HepG2 (cell line): ENCODE results near the gene METTL16. TPM values are rescaled to one million over a fixed set of nuclear protein-coding genes. Genes with fewer than 3 reads are reported as not detected.

Experiments
- CBX2 ChIP-seq, 2 experiments: fragments of 200-600 bp in 1 of 2; sonication (generic); formaldehyde crosslinking in 1 of 2; IDR thresholded peaks; 2 replicates each; pipeline versions ENCODE4 v1.7.0 to v1.8.1; 2018 to 2022; ENCODE audit warnings: low read depth in 2 of 2, low read length in 1 of 2, mild to moderate bottlenecking in 1 of 2, missing genetic modification reagents in 1 of 2
- KDM2A ChIP-seq: sonication (generic); formaldehyde crosslinking; IDR thresholded peaks from 2 replicates; pipeline ENCODE4 v1.4.0; 2020; ENCODE audit warnings: low read depth, missing genetic modification reagents, borderline replicate concordance
- NRL ChIP-seq: sonication (generic); formaldehyde crosslinking; IDR thresholded peaks from 2 replicates; pipeline ENCODE4 v1.5.0; 2020; ENCODE audit warnings: missing genetic modification reagents, mild to moderate bottlenecking, moderate library complexity, borderline replicate concordance
- SALL1 ChIP-seq: sonication (generic); formaldehyde crosslinking; IDR thresholded peaks from 2 replicates; pipeline ENCODE4 v1.8.0; 2022; ENCODE audit warnings: mild to moderate bottlenecking, missing genetic modification reagents
- SALL2 ChIP-seq: sonication (generic); formaldehyde crosslinking; IDR thresholded peaks from 2 replicates; pipeline ENCODE4 v1.8.1; 2023; ENCODE audit warnings: mild to moderate bottlenecking, missing genetic modification reagents, inconsistent platforms
- SIN3A ChIP-seq: IDR thresholded peaks from 2 replicates; pipeline ENCODE4 v1.6.1; 2011; ENCODE audit warnings: low read depth, mild to moderate bottlenecking, control low read depth, low read length, borderline replicate concordance
- SKIL ChIP-seq: sonication (generic); formaldehyde crosslinking; IDR thresholded peaks from 2 replicates; pipeline ENCODE4 v1.8.0; 2022; ENCODE audit warnings: missing genetic modification reagents, mild to moderate bottlenecking, moderate library complexity, borderline replicate concordance
- TCF7 ChIP-seq: sonication (generic); IDR thresholded peaks from 2 replicates; pipeline ENCODE4 v1.6.1; 2016; ENCODE audit warnings: antibody characterized with exemption, low read depth
- ZBTB7A ChIP-seq: sonication (generic); formaldehyde crosslinking; IDR thresholded peaks from 2 replicates; pipeline ENCODE4 v1.8.0; 2022; ENCODE audit warnings: mild to moderate bottlenecking, missing genetic modification reagents
- ZNF331 ChIP-seq: sonication (generic); formaldehyde crosslinking; IDR thresholded peaks from 2 replicates; pipeline ENCODE4 v1.4.0; 2020; ENCODE audit warnings: missing genetic modification reagents
- ZNF446 ChIP-seq: sonication (generic); formaldehyde crosslinking; IDR thresholded peaks from 2 replicates; pipeline ENCODE4 v1.5.0; 2020; ENCODE audit warnings: mild to moderate bottlenecking, missing genetic modification reagents
- ZNF772 ChIP-seq: sonication (generic); formaldehyde crosslinking; IDR thresholded peaks from 2 replicates; pipeline ENCODE4 v1.5.0; 2020; ENCODE audit warnings: mild to moderate bottlenecking, missing genetic modification reagents
- ZNF776 ChIP-seq: sonication (generic); formaldehyde crosslinking; IDR thresholded peaks from 2 replicates; pipeline ENCODE4 v1.4.0; 2020; ENCODE audit warnings: mild to moderate bottlenecking, missing genetic modification reagents
- ZNF777 ChIP-seq: sonication (generic); formaldehyde crosslinking; IDR thresholded peaks from 2 replicates; pipeline ENCODE4 v1.4.0; 2020; ENCODE audit warnings: missing genetic modification reagents
- ZNF891 ChIP-seq: sonication (generic); formaldehyde crosslinking; IDR thresholded peaks from 2 replicates; pipeline ENCODE4 v1.5.0; 2020; ENCODE audit warnings: mild to moderate bottlenecking, missing genetic modification reagents
- ZSCAN5A ChIP-seq: sonication (generic); formaldehyde crosslinking; IDR thresholded peaks from 2 replicates; pipeline ENCODE4 v1.8.0; 2022; ENCODE audit warnings: mild to moderate bottlenecking, missing genetic modification reagents, borderline replicate concordance
- polyA plus RNA-seq, 8 experiments: library from polyadenylated mRNA; depleted of rRNA in 3 of 8; stranded (reverse) in 7 of 8; unstranded in 1 of 8; fragments of >200 nt; fragmentation: Illumina TruSeq in 4 of 8; extraction: Trizol in 4 of 8; gene quantifications; 2 replicates each; pipeline versions ENCODE4 v1.2.1 to v1.2.3, GENCODE V29; 2011 to 2016; ENCODE audit warnings: low read depth in 4 of 8, missing spikeins in 1 of 8, mixed read lengths in 1 of 8; ENCODE audit not compliant: insufficient read depth in 1 of 8
- total RNA-seq, 5 experiments: library from RNA; depleted of rRNA; stranded (reverse); fragments of >200 nt; fragmentation: Illumina TruSeq; extraction: Trizol; gene quantifications; 2 replicates each; pipeline ENCODE4 v1.2.3, GENCODE V29; 2016; ENCODE audit warnings: low read depth in 1 of 5
- TF ChIP-seq, protein P1 (sequence below): sonication (generic); formaldehyde crosslinking; IDR thresholded peaks from 2 replicates; pipeline ENCODE4 v1.5.0; 2020; ENCODE audit warnings: missing genetic modification reagents, mild to moderate bottlenecking, borderline replicate concordance
- TF ChIP-seq, protein P2 (sequence below): sonication (generic); formaldehyde crosslinking; IDR thresholded peaks from 2 replicates; pipeline ENCODE4 v1.4.0; 2020; ENCODE audit warnings: missing genetic modification reagents
- TF ChIP-seq, protein P3 (sequence below): IDR thresholded peaks from 2 replicates; pipeline ENCODE4 v1.6.1; 2018; ENCODE audit warnings: missing genetic modification reagents
- TF ChIP-seq, protein P4 (sequence below): sonication (generic); formaldehyde crosslinking; IDR thresholded peaks from 2 replicates; pipeline ENCODE4 v1.5.0; 2020; ENCODE audit warnings: mild to moderate bottlenecking, missing genetic modification reagents

The METTL16 gene
- total and polyA plus RNA-seq, 2 of the 13 experiments (the other 11 are each of a cell fraction or from before 2014, with no cell fraction given) = 11.6 to 18.5 TPM

GRCh38 chr17:2398655-2399571 is 112.8 kb downstream of the METTL16 start (continued):
- TF ChIP-seq ZNF777 (CRISPR knock-in tag) (no peak), ZNF891 (CRISPR knock-in tag) (no peak), NRL (no peak), TCF7 (no peak), ZBTB7A (CRISPR knock-in tag) (0 out of 2 replicates have a peak, but pooled peaks have one; percentile 24), CBX2 (IDR thresholded peaks at IDR 0.05; ENCODE audit: low read depth, low read length) (no peak), CBX2 (CRISPR knock-in tag; IDR thresholded peaks at IDR 0.05; ENCODE audit: low read depth) (no peak), SIN3A (no peak; the same call in 1 of the 2 replicates), ZNF331 (CRISPR knock-in tag) (no peak), KDM2A (CRISPR knock-in tag) (peak; percentile 71), SALL2 (no peak), SALL1 (CRISPR knock-in tag) (peak; percentile 13; the same call in 1 of the 2 replicates), ZNF446 (CRISPR knock-in tag) (no peak; the same call in 1 of the 2 replicates), ZSCAN5A (CRISPR knock-in tag) (no peak), ZNF772 (CRISPR knock-in tag) (no peak), ZNF776 (CRISPR knock-in tag) (0 out of 2 replicates have a peak, but pooled peaks have one; percentile 5), SKIL (CRISPR knock-in tag) (no peak)
- TF ChIP-seq, protein P1, sequence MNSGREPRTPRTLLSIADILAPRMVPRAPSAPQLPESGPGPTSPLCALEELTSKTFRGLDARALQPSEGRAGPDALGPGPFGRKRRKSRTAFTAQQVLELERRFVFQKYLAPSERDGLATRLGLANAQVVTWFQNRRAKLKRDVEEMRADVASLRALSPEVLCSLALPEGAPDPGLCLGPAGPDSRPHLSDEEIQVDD (CRISPR knock-in tag) = no peak
- TF ChIP-seq, protein P2, sequence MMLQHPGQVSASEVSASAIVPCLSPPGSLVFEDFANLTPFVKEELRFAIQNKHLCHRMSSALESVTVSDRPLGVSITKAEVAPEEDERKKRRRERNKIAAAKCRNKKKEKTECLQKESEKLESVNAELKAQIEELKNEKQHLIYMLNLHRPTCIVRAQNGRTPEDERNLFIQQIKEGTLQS (CRISPR knock-in tag) = peak; percentile 87
- TF ChIP-seq, protein P3, sequence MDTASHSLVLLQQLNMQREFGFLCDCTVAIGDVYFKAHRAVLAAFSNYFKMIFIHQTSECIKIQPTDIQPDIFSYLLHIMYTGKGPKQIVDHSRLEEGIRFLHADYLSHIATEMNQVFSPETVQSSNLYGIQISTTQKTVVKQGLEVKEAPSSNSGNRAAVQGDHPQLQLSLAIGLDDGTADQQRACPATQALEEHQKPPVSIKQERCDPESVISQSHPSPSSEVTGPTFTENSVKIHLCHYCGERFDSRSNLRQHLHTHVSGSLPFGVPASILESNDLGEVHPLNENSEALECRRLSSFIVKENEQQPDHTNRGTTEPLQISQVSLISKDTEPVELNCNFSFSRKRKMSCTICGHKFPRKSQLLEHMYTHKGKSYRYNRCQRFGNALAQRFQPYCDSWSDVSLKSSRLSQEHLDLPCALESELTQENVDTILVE (CRISPR knock-in tag) = no peak
- TF ChIP-seq, protein P4, sequence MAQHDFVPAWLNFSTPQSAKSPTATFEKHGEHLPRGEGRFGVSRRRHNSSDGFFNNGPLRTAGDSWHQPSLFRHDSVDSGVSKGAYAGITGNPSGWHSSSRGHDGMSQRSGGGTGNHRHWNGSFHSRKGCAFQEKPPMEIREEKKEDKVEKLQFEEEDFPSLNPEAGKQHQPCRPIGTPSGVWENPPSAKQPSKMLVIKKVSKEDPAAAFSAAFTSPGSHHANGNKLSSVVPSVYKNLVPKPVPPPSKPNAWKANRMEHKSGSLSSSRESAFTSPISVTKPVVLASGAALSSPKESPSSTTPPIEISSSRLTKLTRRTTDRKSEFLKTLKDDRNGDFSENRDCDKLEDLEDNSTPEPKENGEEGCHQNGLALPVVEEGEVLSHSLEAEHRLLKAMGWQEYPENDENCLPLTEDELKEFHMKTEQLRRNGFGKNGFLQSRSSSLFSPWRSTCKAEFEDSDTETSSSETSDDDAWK = no peak
